MCF 10A (cell line): ENCODE measurements around the gene TAF11. TPM values are rescaled to one million over a fixed set of nuclear protein-coding genes. Genes with fewer than 3 reads are reported as not detected.

Source experiments
- BruUV-seq: library from RNA; stranded (reverse); fragments of 400-500 nt; replicated peaks from 2 replicates; lab custom pipeline; 2021; lab: Mats Ljungman, UMichigan
- CTCF ChIA-PET: fragments of 300-600 bp; sonication (Branson Sonifier 250); formaldehyde crosslinking; extraction: SDS; loops from one replicate; lab custom pipeline; 2021; ENCODE audit warnings: antibody characterized with exemption, inconsistent platforms; lab: Yijun Ruan, JAX
- POLR2A ChIA-PET: fragments of 300-600, 350-650 bp; sonication (Branson Sonifier 250); formaldehyde crosslinking; extraction: SDS; loops from one replicate; lab custom pipeline; 2020; ENCODE audit warnings: antibody characterized with exemption, inconsistent platforms; lab: Yijun Ruan, JAX
- DNase-seq: peaks from one replicate; pipeline ENCODE4 v3.0.0-alpha.2; 2018; ENCODE audit not compliant: unreplicated experiment
- H3K27ac Mint-ChIP-seq: one replicate; pipeline ENCODE4 v1.8.0; 2022; ENCODE audit warnings: mild to moderate bottlenecking, low read depth, mixed read lengths; ENCODE audit not compliant: unreplicated experiment
- H3K27me3 Mint-ChIP-seq: one replicate; pipeline ENCODE4 v1.8.0; 2022; ENCODE audit warnings: mixed read lengths; ENCODE audit not compliant: insufficient read depth, unreplicated experiment
- H3K36me3 Mint-ChIP-seq: one replicate; pipeline ENCODE4 v1.8.0; 2022; ENCODE audit warnings: mild to moderate bottlenecking, moderate library complexity, mixed read lengths; ENCODE audit not compliant: insufficient read depth, unreplicated experiment
- H3K4me1 Mint-ChIP-seq: one replicate; pipeline ENCODE4 v1.8.0; 2022; ENCODE audit warnings: mixed read lengths; ENCODE audit not compliant: insufficient read depth, unreplicated experiment
- H3K4me3 Mint-ChIP-seq: one replicate; pipeline ENCODE4 v1.8.0; 2022; ENCODE audit warnings: mild to moderate bottlenecking, moderate library complexity, mixed read lengths; ENCODE audit not compliant: unreplicated experiment
- H3K9me3 Mint-ChIP-seq: one replicate; pipeline ENCODE4 v1.8.0; 2022; ENCODE audit warnings: mixed read lengths; ENCODE audit not compliant: unreplicated experiment
- CTCF ChIP-seq: fragments of 200-600 bp; IDR thresholded peaks from one replicate; pipeline ENCODE4 v1.8.0; 2022; ENCODE audit warnings: antibody characterized with exemption, mild to moderate bottlenecking; ENCODE audit not compliant: unreplicated experiment
- intact Hi-C: fragments of 100-400 bp; cut with micrococcal nuclease; formaldehyde crosslinking; loops from 2 replicates; pipeline ENCODE4 v1.14.1; 2022
- total RNA-seq: library from RNA; stranded (reverse); gene quantifications from 2 replicates; pipeline ENCODE4 v1.2.3, GENCODE V29; 2022

TAF11 gene
- total RNA-seq, 1 experiment from 2014 or later: 16.5 TPM

GRCh38 chr6:34924831-34925625 is 37.2 kb upstream of the TAF11 start:
- H3K9me3 Mint-ChIP-seq: no peaks in the 10 kb centered on the region
- DNase-seq: no peak
- H3K27ac Mint-ChIP-seq: no peak overlapping the region
- CTCF ChIA-PET: no interaction called here
- TF ChIP-seq CTCF: no peak
- POLR2A ChIA-PET: no interaction called here
- intact Hi-C loops: no loop called here
- BruUV-seq: no TSS peak
- H3K4me1 Mint-ChIP-seq: peaks cover 10% of the 10 kb centered on the region
- H3K27me3 Mint-ChIP-seq: no peaks in the 10 kb centered on the region
- no peaks in the 10 kb centered on the region for H3K36me3 Mint-ChIP-seq
- no peak overlapping the region for H3K4me3 Mint-ChIP-seq

GRCh38 chr6:34922177-34922663 is 34.4 kb upstream of the TAF11 start:
- DNase-seq: peak; percentile 68
- ChIA-PET CTCF (interaction anchor here (1.0 kb wide), 2 partner anchors 45 to 319 kb away, joined by 3 to 4 read pairs; no protein-coding TSS in a partner anchor), POLR2A (interaction anchor here (1.1 to 1.4 kb wide), 6 partner anchors 13 to 102 kb away, joined by 3 to 8 read pairs (median 4); partner anchors contain the start of genes ANKS1A and TAF11)
- TF ChIP-seq CTCF: no peak
- intact Hi-C loops: no loop called here
- H3K27me3 Mint-ChIP-seq: no peaks in the 10 kb centered on the region
- peaks cover 9% of the 10 kb centered on the region for H3K4me1 Mint-ChIP-seq
- no peaks in the 10 kb centered on the region for H3K36me3 Mint-ChIP-seq
- H3K4me3 Mint-ChIP-seq: no peak overlapping the region
- H3K27ac Mint-ChIP-seq: no peak overlapping the region
- H3K9me3 Mint-ChIP-seq: no peaks in the 10 kb centered on the region
- BruUV-seq: no TSS peak

GRCh38 chr6:34920097-34920496 is 32.3 kb upstream of the TAF11 start:
- Mint-ChIP-seq H3K9me3 (no peaks in the 10 kb centered on the region), H3K36me3 (no peaks in the 10 kb centered on the region), H3K27me3 (no peaks in the 10 kb centered on the region), H3K4me1 (no peaks in the 10 kb centered on the region), H3K27ac (no peak overlapping the region), H3K4me3 (no peak overlapping the region)
- BruUV-seq: no TSS peak
- CTCF ChIA-PET: no interaction called here
- DNase-seq: no peak
- POLR2A ChIA-PET: no interaction called here
- TF ChIP-seq CTCF: no peak
- intact Hi-C loops: no loop called here

GRCh38 chr6:34919651-34920050 is 31.8 kb upstream of the TAF11 start:
- POLR2A ChIA-PET: interaction anchor here (0.9 to 1.0 kb wide), 2 partner anchors 10 to 30 kb away, joined by 3 to 4 read pairs; partner anchors contain the start of gene ANKS1A
- TF ChIP-seq CTCF: no peak
- intact Hi-C loops: no loop called here
- no TSS peak for BruUV-seq
- CTCF ChIA-PET: no interaction called here
- Mint-ChIP-seq H3K36me3 (no peaks in the 10 kb centered on the region), H3K4me3 (no peak overlapping the region), H3K4me1 (no peaks in the 10 kb centered on the region), H3K27me3 (no peaks in the 10 kb centered on the region), H3K27ac (no peak overlapping the region), H3K9me3 (no peaks in the 10 kb centered on the region)
- no peak for DNase-seq
